Inferior parietal cortex (tissue), 1 donor: ENCODE measurements around the gene SLC26A2.

ENCODE experiments used
- DNase-seq: peaks from one replicate; pipeline ENCODE4 v3.0.0-alpha.2; 2016; ENCODE audit errors: extremely low spot score

Gene SLC26A2

DNA sequence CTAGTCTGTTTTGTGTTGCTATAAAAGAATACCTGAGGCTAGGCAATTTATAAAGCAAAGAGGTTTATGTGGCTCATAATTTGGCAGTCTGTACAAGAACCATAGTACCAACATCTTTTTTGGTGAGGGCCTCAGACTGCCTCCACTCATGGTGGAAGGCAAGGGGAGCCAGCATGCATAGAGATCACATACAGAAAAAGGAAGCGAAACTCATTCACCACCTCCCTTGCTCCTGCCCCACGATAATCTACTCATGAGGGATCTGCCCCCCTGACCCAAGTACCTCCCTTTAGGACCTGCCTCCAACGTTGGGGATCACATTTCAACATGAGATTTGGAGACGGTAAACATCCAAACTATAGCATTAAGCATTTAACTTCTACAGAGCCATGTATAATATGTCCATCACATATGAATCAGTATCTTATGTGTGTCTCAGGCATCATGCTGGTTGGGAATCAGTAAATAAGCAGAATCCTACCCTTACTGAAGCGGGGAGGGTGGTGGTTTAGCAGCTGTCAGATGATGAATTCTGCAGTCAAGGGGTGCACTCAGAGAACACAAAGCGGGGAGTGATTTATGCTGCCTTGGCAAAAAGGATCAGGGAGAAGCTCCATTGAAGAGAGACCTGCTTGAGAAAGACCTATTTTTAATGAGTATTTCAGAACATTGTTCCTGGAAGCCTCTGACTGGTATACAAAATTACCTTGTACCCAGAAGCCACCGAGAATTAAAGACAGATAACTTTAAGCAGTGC is 74.8 kb downstream of the SLC26A2 start:
- DNase-seq: no peak

GRCh38 chr5:150036513-150036912 is 76.0 kb downstream of the SLC26A2 start:
- no peak for DNase-seq
